ENCODE data around the gene GNAI1.

GRCh38 chr7:80189638-80190037 lies 55.0 kb downstream of the GNAI1 start:
- no peak for TF ChIP-seq CTCF (IDR thresholded peaks at IDR 0.05; ENCODE audit: borderline replicate concordance, extremely low read depth, low read length, poor library complexity, severe bottlenecking)
- no peak for TF ChIP-seq EZH2 (IDR thresholded peaks at IDR 0.05; ENCODE audit: borderline replicate concordance, low read depth, low read length, severe bottlenecking)
